Upper lobe of right lung (tissue), 1 donor: ENCODE results near the gene TCN1. TPM values are rescaled to one million over a fixed set of nuclear protein-coding genes. Genes with fewer than 3 reads are reported as not detected.

ENCODE experiments used
- ATAC-seq: fragments of 200-7000 bp; cut with Tn5 transposase; one replicate; pipeline ENCODE4 v1.9.1; 2020; ENCODE audit warnings: mild to moderate bottlenecking, moderate library complexity
- DNase-seq: peaks from one replicate; pipeline ENCODE4 v3.0.0-alpha.2; 2020
- H3K27ac ChIP-seq: fragments of 200-600 bp; one replicate; pipeline ENCODE4 v1.8.0; 2022
- H3K27me3 ChIP-seq: fragments of 200-600 bp; one replicate; pipeline ENCODE4 v1.8.0; 2022; ENCODE audit warnings: mild to moderate bottlenecking
- H3K36me3 ChIP-seq: fragments of 200-600 bp; one replicate; pipeline ENCODE4 v1.8.0; 2022
- H3K4me1 ChIP-seq: fragments of 200-600 bp; one replicate; pipeline ENCODE4 v1.8.0; 2022
- H3K4me3 ChIP-seq: fragments of 200-600 bp; one replicate; pipeline ENCODE4 v1.8.0; 2022; ENCODE audit warnings: mild to moderate bottlenecking
- H3K9me3 ChIP-seq: fragments of 200-600 bp; one replicate; pipeline ENCODE4 v1.8.0; 2022
- CTCF ChIP-seq: fragments of 200-600 bp; IDR thresholded peaks from one replicate; pipeline ENCODE4 v1.8.0; 2022; ENCODE audit warnings: antibody characterized with exemption
- intact Hi-C: fragments of 100-400 bp; cut with DNase I; formaldehyde crosslinking; loops from one replicate; pipeline ENCODE4 v1.11.0; 2022
- total RNA-seq: library from RNA; stranded (reverse); fragmentation: NEBNext Ultra II Directional; extraction: Animal tissue kit (Norgen Biotek cat#: 25700); gene quantifications from one replicate; pipeline ENCODE4 v1.2.1, GENCODE V29; 2021
- donor health status: DM: no; HTN: yes; CAD: no; lungs with severe emphysema.

TCN1 gene
- total RNA-seq, 1 donor from 2014 or later: not detected

GRCh38 chr11:59879567-59879966, 13.3 kb upstream of the TCN1 start:
- TF ChIP-seq CTCF: no peak

GRCh38 chr11:59878575-59878974, 12.3 kb upstream of the TCN1 start, which contains the start of gene OOSP3:
Gene OOSP3 (plus strand): TSS chr11:59878782. CDS start chr11:59878809, 27 bp downstream.
- H3K27ac ChIP-seq: no peak within 1 kb of the TSS
- H3K4me1 ChIP-seq: no peaks in the 10 kb centered on the region
- DNase-seq (no peak), ATAC-seq (no peak)
- H3K36me3 ChIP-seq: no peaks in the 10 kb centered on the region
- H3K9me3 ChIP-seq: no peaks in the 10 kb centered on the region
- intact Hi-C loops: no loop called here
- H3K27me3 ChIP-seq: no peaks in the 10 kb centered on the region
- no peak within 1 kb of the TSS for H3K4me3 ChIP-seq
- no peak for TF ChIP-seq CTCF

More at GRCh38 chr11:59879567-59879966, 13.3 kb upstream of the TCN1 start:
- no peaks in the 10 kb centered on the region for H3K4me1 ChIP-seq
- no peak overlapping the region for H3K4me3 ChIP-seq
- no peaks in the 10 kb centered on the region for H3K36me3 ChIP-seq
- H3K27me3 ChIP-seq: no peaks in the 10 kb centered on the region
- ATAC-seq (no peak), DNase-seq (no peak)
- intact Hi-C loops: no loop called here
- H3K27ac ChIP-seq: no peak overlapping the region
- H3K9me3 ChIP-seq: no peaks in the 10 kb centered on the region

- DNase-seq (no peak), ATAC-seq (no peak)
- Histone ChIP-seq H3K4me1 (no peaks in the 10 kb centered on the region), H3K27ac (no peak overlapping the region), H3K4me3 (no peak overlapping the region), H3K36me3 (no peaks in the 10 kb centered on the region), H3K27me3 (no peaks in the 10 kb centered on the region), H3K9me3 (no peaks in the 10 kb centered on the region)
- intact Hi-C loops: no loop called here
- no peak for TF ChIP-seq CTCF
These were observed 11.5 kb upstream of the TCN1 start for GRCh38 chr11:59877784-59878183.

- ATAC-seq: no peak
- no peaks in the 10 kb centered on the region for H3K4me1 ChIP-seq
- H3K36me3 ChIP-seq: no peaks in the 10 kb centered on the region
- no peaks in the 10 kb centered on the region for H3K9me3 ChIP-seq
- H3K27me3 ChIP-seq: no peaks in the 10 kb centered on the region
- intact Hi-C loops: no loop called here
- H3K4me3 ChIP-seq: no peak overlapping the region
- no peak for TF ChIP-seq CTCF
- DNase-seq: no peak
- no peak overlapping the region for H3K27ac ChIP-seq
These were observed 11.0 kb upstream of the TCN1 start for GRCh38 chr11:59877325-59877724.

GRCh38 chr11:59875856-59876519, 9.7 kb upstream of the TCN1 start:
- intact Hi-C loops: no loop called here
- Histone ChIP-seq H3K36me3 (no peaks in the 10 kb centered on the region), H3K4me1 (no peaks in the 10 kb centered on the region), H3K27me3 (no peaks in the 10 kb centered on the region), H3K4me3 (no peak overlapping the region), H3K27ac (no peak overlapping the region), H3K9me3 (peaks cover 2% of the 10 kb centered on the region)
- ATAC-seq: no peak
- TF ChIP-seq CTCF: no peak
- DNase-seq: no peak

GRCh38 chr11:59872076-59872475, 5.8 kb upstream of the TCN1 start:
- ATAC-seq: no peak
- H3K4me1 ChIP-seq: no peaks in the 10 kb centered on the region
- no peaks in the 10 kb centered on the region for H3K36me3 ChIP-seq
- no peak for DNase-seq
- TF ChIP-seq CTCF: no peak
- H3K9me3 ChIP-seq: peaks cover 6% of the 10 kb centered on the region
- H3K27me3 ChIP-seq: no peaks in the 10 kb centered on the region
- intact Hi-C loops: no loop called here
- H3K27ac ChIP-seq: no peak overlapping the region
- H3K4me3 ChIP-seq: no peak overlapping the region
